SK-N-SH (cell line): ENCODE results near the gene HTR2B.

Experiments used
- CTCF ChIP-seq: fragments of 200-600 bp; sonication (generic); IDR thresholded peaks from 2 replicates; pipeline ENCODE4 v1.6.1; 2017; ENCODE audit warnings: antibody characterized with exemption, mild to moderate bottlenecking, moderate library complexity
- EP300 ChIP-seq, 2 experiments: IDR thresholded peaks; 2 replicates each; pipeline versions ENCODE4 v1.4.0 to v1.6.1; 2012; ENCODE audit warnings: borderline replicate concordance in 1 of 2, low read depth in 1 of 2, low read length in 1 of 2
- IRF3 ChIP-seq: fragments of 150-350 bp; IDR thresholded peaks from 2 replicates; pipeline ENCODE4 v1.6.1; 2016; ENCODE audit warnings: mild to moderate bottlenecking, low read depth, low read length
- NFIC ChIP-seq: IDR thresholded peaks from 2 replicates; pipeline ENCODE4 v1.4.0; 2012; ENCODE audit warnings: borderline replicate concordance
- PBX3 ChIP-seq: IDR thresholded peaks from 2 replicates; pipeline ENCODE4; 2012
- POLR2AphosphoS5 ChIP-seq: IDR thresholded peaks from 2 replicates; pipeline ENCODE4 v1.6.1; 2012; ENCODE audit warnings: low read depth, low read length
- RXRA ChIP-seq: IDR thresholded peaks from 2 replicates; pipeline ENCODE4 v1.4.0; 2012; ENCODE audit warnings: low read depth, mild to moderate bottlenecking, borderline replicate concordance
- ZBTB33 ChIP-seq: IDR thresholded peaks from 2 replicates; pipeline ENCODE4 v1.4.0; 2012; ENCODE audit warnings: low read depth, borderline replicate concordance

GRCh38 chr2:231102772-231103171 lies 22.1 kb downstream of the HTR2B start:
- no peak for TF ChIP-seq POLR2AphosphoS5
- TF ChIP-seq CTCF = no peak
- TF ChIP-seq EP300 (IDR thresholded peaks at IDR 0.05; ENCODE audit: borderline replicate concordance in 1 of 2, low read depth in 1 of 2, low read length in 1 of 2) = no peak
- TF ChIP-seq ZBTB33 = no peak
- TF ChIP-seq IRF3 = no peak
- no peak for TF ChIP-seq RXRA
- no peak for TF ChIP-seq NFIC
- TF ChIP-seq PBX3 = no peak
